ENCODE data around the gene ANKH. TPM values are rescaled to one million over a fixed set of nuclear protein-coding genes. Genes with fewer than 3 reads are reported as not detected.

The ANKH gene
- total RNA-seq, 4 donors from 2014 or later = 31.2 to 55.2 (median 34.7) TPM

- H3K9me3 ChIP-seq = no peaks in the 10 kb centered on the region
- intact Hi-C loops (cut with DNase I) = no loop called here
- no peaks in the 10 kb centered on the region for H3K27me3 ChIP-seq
- no peak for TF ChIP-seq CTCF (IDR thresholded peaks at IDR 0.05)
- TF ChIP-seq POLR2A (IDR thresholded peaks at IDR 0.05) = no peak
- no peaks in the 10 kb centered on the region for H3K4me1 ChIP-seq
- DNase-seq = no peak
- WGBS, 2 donors = 96% methylated on average over 8 of the region's 8 CpGs
- H3K36me3 ChIP-seq = peaks cover 0 to 5% of the 10 kb centered on the region in 2 donors
- H3K27ac ChIP-seq = no peak overlapping the region
- no peak overlapping the region for H3K4me3 ChIP-seq (replicated peaks in 1 of 3)
Observed at GRCh38 chr5:14722923-14723322, 148.7 kb downstream of the ANKH start.

- no peak for DNase-seq
- Histone ChIP-seq H3K4me3 (replicated peaks in 1 of 3) (no peak overlapping the region), H3K27ac (no peak overlapping the region), H3K36me3 (peaks cover 0 to 5% of the 10 kb centered on the region in 2 donors), H3K9me3 (no peaks in the 10 kb centered on the region), H3K4me1 (no peaks in the 10 kb centered on the region), H3K27me3 (no peaks in the 10 kb centered on the region)
- intact Hi-C loops (cut with DNase I) = no loop called here
- TF ChIP-seq POLR2A (IDR thresholded peaks at IDR 0.05) (no peak), CTCF (IDR thresholded peaks at IDR 0.05) (no peak)
- 85 to 89% methylated on average over 7 of the region's 7 CpGs for WGBS, 2 donors
Observed at GRCh38 chr5:14721990-14722656, 149.5 kb downstream of the ANKH start.

GRCh38 chr5:14720236-14720923, 151.2 kb downstream of the ANKH start:
- 89 to 94% methylated on average over 3 of the region's 3 CpGs for WGBS, 2 donors
- TF ChIP-seq POLR2A (IDR thresholded peaks at IDR 0.05) (no peak), CTCF (IDR thresholded peaks at IDR 0.05) (no peak)
- DNase-seq = no peak
- no peaks in the 10 kb centered on the region for H3K4me1 ChIP-seq
- H3K4me3 ChIP-seq (replicated peaks in 1 of 3) = no peak overlapping the region
- no peak overlapping the region for H3K27ac ChIP-seq
- peaks cover 5 to 11% of the 10 kb centered on the region in 2 donors for H3K36me3 ChIP-seq
- H3K27me3 ChIP-seq = no peaks in the 10 kb centered on the region
- no peaks in the 10 kb centered on the region for H3K9me3 ChIP-seq
- intact Hi-C loops (cut with DNase I) = no loop called here

GRCh38 chr5:14718778-14719177, 152.8 kb downstream of the ANKH start:
- H3K36me3 ChIP-seq = peaks cover 2 to 21% of the 10 kb centered on the region in 2 donors
- WGBS, 2 donors = 93 to 94% methylated on average over 5 of the region's 5 CpGs
- no peaks in the 10 kb centered on the region for H3K27me3 ChIP-seq
- DNase-seq = no peak
- no peaks in the 10 kb centered on the region for H3K9me3 ChIP-seq
- intact Hi-C loops (cut with DNase I) = no loop called here
- H3K4me1 ChIP-seq = no peaks in the 10 kb centered on the region
- H3K27ac ChIP-seq = no peak overlapping the region
- no peak overlapping the region for H3K4me3 ChIP-seq (replicated peaks in 1 of 3)
- TF ChIP-seq POLR2A (IDR thresholded peaks at IDR 0.05) = no peak
- TF ChIP-seq CTCF (IDR thresholded peaks at IDR 0.05) = no peak
